WERI-Rb-1 (cell line): ENCODE measurements around the gene PTPN12.
"Not testable (repeated sequence)": the region's sequence is repeated elsewhere in the genome, so short reads cannot be mapped to it uniquely, and the experiment has no call there.

Experiments used
- DNase-seq: peaks from one replicate; pipeline ENCODE4 v3.0.0-alpha.2; 2020
- H3K27ac ChIP-seq: fragments of 250-450 bp; sonication (Bioruptor Pico); 2 replicates; pipeline ENCODE4 v1.5.1; 2020; ENCODE audit warnings: mild to moderate bottlenecking, moderate library complexity
- H3K27me3 ChIP-seq: fragments of 250-450 bp; sonication (Bioruptor Pico); 2 replicates; pipeline ENCODE4 v1.5.1; 2021; ENCODE audit warnings: mild to moderate bottlenecking, low read depth, moderate library complexity; ENCODE audit not compliant: insufficient read depth, severe bottlenecking
- H3K36me3 ChIP-seq: fragments of 250-450 bp; sonication (Bioruptor Pico); 2 replicates; pipeline ENCODE4 v1.5.1; 2020; ENCODE audit warnings: mild to moderate bottlenecking, moderate library complexity
- H3K4me3 ChIP-seq: 2 replicates; pipeline ENCODE4 v1.5.1; 2011; ENCODE audit warnings: low read depth, mild to moderate bottlenecking, control low read depth, low read length
- H3K9me3 ChIP-seq: fragments of 250-450 bp; sonication (Bioruptor Pico); 2 replicates; pipeline ENCODE4 v1.5.1; 2021; ENCODE audit warnings: mild to moderate bottlenecking, moderate library complexity; ENCODE audit not compliant: severe bottlenecking
- CTCF ChIP-seq: IDR thresholded peaks from 2 replicates; pipeline ENCODE4 v1.5.1; 2011; ENCODE audit warnings: low read depth, mild to moderate bottlenecking, control low read depth, inconsistent platforms, low read length

Gene PTPN12

GRCh38 chr7:77506899-77507298 is 30.2 kb upstream of the PTPN12 start:
- TF ChIP-seq CTCF = no peak
- Histone ChIP-seq H3K9me3 (no peaks in the 10 kb centered on the region), H3K36me3 (no peaks in the 10 kb centered on the region), H3K4me3 (no peak overlapping the region), H3K27me3 (no peaks in the 10 kb centered on the region), H3K27ac (no peak overlapping the region)
- no peak for DNase-seq

GRCh38 chr7:77513002-77513670 is 24.0 kb upstream of the PTPN12 start:
- not testable (repeated sequence) for H3K27me3 ChIP-seq, H3K4me3 ChIP-seq, H3K9me3 ChIP-seq, H3K36me3 ChIP-seq, H3K27ac ChIP-seq, DNase-seq

GRCh38 chr7:77516085-77516484 is 21.0 kb upstream of the PTPN12 start:
- Histone ChIP-seq H3K27me3 (no peaks in the 10 kb centered on the region), H3K9me3 (no peaks in the 10 kb centered on the region), H3K27ac (no peak overlapping the region), H3K4me3 (no peak overlapping the region), H3K36me3 (no peaks in the 10 kb centered on the region)
- no peak for TF ChIP-seq CTCF
- DNase-seq = no peak

- Histone ChIP-seq H3K9me3 (no peaks in the 10 kb centered on the region), H3K27me3 (no peaks in the 10 kb centered on the region), H3K4me3 (no peak overlapping the region), H3K36me3 (no peaks in the 10 kb centered on the region), H3K27ac (no peak overlapping the region)
- no peak for DNase-seq
- TF ChIP-seq CTCF = no peak
Observed at GRCh38 chr7:77520261-77520660, 16.8 kb upstream of the PTPN12 start.

GRCh38 chr7:77521537-77521936 is 15.6 kb upstream of the PTPN12 start:
- not testable (repeated sequence) for H3K9me3 ChIP-seq, H3K36me3 ChIP-seq, H3K27me3 ChIP-seq, H3K4me3 ChIP-seq, H3K27ac ChIP-seq, DNase-seq

- Histone ChIP-seq H3K36me3 (no peaks in the 10 kb centered on the region), H3K9me3 (no peaks in the 10 kb centered on the region), H3K27ac (no peak overlapping the region), H3K4me3 (no peak overlapping the region), H3K27me3 (no peaks in the 10 kb centered on the region)
- TF ChIP-seq CTCF = no peak
- no peak for DNase-seq
Observed at GRCh38 chr7:77524731-77525130, 12.4 kb upstream of the PTPN12 start.

- TF ChIP-seq CTCF = no peak
- H3K9me3 ChIP-seq = no peaks in the 10 kb centered on the region
- H3K36me3 ChIP-seq = no peaks in the 10 kb centered on the region
- H3K4me3 ChIP-seq = no peak overlapping the region
- H3K27ac ChIP-seq = no peak overlapping the region
- no peak for DNase-seq
- H3K27me3 ChIP-seq = no peaks in the 10 kb centered on the region
Observed at GRCh38 chr7:77525231-77525630, 11.9 kb upstream of the PTPN12 start.
